GM18526 (cell line): ENCODE measurements around the gene GRHL3.

Source experiments
- POLR2A ChIP-seq: IDR thresholded peaks from 3 replicates; pipeline ENCODE4 v1.6.1; 2011; ENCODE audit not compliant: insufficient read length; ENCODE audit errors: extremely low read depth

GRHL3 gene

DNA sequence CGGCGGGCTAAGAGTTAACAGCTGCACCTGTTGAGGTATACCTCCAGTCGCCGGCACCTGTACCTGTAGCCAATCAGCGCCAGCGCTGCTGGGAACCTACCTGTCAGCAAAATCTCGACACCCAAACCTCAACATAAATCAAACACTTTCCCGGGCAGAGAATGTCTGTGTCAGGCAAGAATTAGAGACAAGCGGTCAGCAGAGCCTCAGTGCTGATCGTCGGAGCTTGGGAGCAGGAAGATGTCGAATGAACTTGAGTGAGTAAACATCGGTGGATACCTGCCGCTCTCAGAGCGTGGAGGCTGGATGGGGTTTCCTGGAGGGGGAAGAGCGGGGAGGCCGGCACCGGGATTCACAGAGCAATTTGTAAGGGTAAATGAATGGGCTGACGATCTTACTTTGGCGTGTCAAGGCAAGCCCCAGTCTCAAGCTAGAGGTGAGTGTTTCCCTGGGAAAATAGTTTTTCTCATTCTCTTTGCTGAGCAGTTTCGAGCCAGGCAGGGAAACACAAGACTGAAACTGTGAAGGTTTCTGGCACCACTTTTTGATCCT is at the start of gene GRHL3:
Gene GRHL3, plus strand, starts transcription at position 46 of the 552 bp plus-strand sequence. Its CDS starts 195 bp downstream, at position 241.
- TF ChIP-seq POLR2A = no peak

- no peak for TF ChIP-seq POLR2A
Measured at GRCh38 chr1:24275104-24275410, 44.1 kb upstream of the GRHL3 start.

GRCh38 chr1:24275510-24275909 is 43.6 kb upstream of the GRHL3 start:
- no peak for TF ChIP-seq POLR2A

- no peak for TF ChIP-seq POLR2A
Measured at GRCh38 chr1:24276791-24277190, 42.4 kb upstream of the GRHL3 start.

DNA sequence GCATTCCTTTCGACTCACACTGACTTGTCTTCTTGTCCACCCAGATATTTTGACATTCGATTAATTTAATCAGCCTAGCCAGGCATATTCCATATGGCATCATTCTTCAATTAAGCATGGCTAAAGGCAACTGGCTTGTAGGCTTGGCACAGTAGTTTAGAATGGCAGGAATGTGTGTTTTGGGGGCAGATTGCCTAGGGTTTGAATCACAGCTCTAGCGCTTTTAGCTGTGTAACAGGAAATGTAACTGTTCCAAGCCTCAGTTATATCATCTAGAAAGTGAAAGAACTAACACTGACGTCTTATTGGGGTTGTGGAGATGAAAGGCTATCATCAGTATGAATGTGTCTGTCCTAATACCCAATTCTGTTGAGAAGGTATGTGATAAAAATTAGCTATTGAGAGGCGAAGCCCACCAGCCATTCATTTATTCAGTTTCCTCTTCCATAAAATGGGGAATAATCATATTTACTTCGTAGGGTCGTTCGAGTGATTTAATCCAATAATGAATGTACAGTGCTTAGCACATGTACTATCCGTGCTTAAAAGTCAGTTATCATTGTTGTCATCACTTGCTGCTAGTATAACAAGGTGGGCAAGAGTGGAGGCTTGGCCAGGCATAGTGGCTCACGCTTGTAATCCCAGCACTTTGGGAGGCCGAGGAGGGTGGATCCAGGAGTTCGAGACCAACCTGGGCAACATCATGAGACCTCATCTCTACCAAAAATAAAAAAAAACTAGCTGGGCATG is 41.6 kb upstream of the GRHL3 start:
- no peak for TF ChIP-seq POLR2A

DNA sequence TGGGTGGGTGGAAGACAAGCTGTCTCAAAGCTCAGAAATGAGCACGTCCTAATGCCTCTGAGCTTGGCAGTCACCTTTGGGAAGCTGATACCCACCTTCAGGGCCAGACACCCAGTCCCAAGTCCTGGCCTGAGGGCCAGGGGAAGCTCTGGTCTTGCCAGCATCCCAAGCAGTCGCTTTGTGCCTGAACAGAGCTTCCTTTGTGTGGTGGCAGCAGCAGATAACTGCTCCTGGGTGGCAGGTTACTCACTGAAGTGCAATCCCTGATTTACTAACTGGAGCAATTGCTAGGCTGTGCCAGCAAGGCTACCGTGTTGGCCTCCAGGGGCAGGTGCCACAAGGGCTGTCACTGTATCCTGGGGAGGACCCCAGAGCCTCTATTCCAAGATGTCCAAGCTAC is 40.4 kb upstream of the GRHL3 start:
- no peak for TF ChIP-seq POLR2A

DNA sequence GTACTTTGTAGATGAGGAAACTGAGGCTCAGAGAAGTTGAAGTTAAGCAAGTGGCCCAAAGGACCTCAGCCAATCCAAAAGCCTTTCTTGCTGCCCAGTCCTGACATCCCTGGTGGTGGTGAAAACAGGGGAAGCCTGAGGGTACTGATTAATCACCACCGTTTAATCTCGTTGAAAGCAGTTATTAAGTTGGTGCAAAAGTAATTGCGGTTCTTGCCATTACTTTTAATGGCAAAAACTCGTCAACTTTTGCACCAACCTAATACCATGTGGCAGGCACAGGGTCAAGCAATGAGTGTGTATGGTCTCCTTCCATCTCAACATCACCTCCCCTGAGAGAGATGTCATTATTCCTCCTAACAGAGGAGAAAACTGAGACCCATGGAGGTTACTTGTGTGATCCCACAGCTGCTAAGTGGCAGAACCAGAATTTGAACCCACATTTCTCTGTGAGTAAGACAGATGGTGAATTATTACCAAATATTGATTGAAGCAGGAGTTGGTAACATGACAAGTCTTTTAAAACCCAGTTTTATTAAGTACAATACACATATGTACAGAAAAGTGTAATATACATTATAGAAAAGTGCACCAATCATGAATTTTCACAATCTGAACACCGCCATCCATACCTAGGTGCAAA is 39.4 kb upstream of the GRHL3 start:
- TF ChIP-seq POLR2A = no peak

GRCh38 chr1:24281591-24281990 is 37.6 kb upstream of the GRHL3 start:
- no peak for TF ChIP-seq POLR2A

GRCh38 chr1:24282491-24282890 is 36.7 kb upstream of the GRHL3 start:
- no peak for TF ChIP-seq POLR2A

- TF ChIP-seq POLR2A = no peak
Measured at GRCh38 chr1:24283326-24284155, 35.6 kb upstream of the GRHL3 start.

DNA sequence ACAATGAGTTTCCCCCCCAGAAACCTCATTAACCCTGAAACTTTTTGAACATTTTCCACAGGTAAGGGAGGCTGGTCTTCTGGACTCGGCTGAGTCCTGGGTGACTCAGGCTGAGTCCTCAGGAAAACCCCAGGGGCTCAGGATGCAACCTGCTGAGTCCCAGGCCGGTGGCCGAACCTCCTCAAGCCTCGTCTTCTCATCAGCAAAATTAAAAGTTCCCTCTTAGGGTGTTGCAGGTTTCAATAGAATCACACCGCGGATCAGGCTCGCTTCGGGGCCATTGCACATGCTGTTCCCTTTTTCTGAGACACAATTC is 35.0 kb upstream of the GRHL3 start:
- no peak for TF ChIP-seq POLR2A

DNA sequence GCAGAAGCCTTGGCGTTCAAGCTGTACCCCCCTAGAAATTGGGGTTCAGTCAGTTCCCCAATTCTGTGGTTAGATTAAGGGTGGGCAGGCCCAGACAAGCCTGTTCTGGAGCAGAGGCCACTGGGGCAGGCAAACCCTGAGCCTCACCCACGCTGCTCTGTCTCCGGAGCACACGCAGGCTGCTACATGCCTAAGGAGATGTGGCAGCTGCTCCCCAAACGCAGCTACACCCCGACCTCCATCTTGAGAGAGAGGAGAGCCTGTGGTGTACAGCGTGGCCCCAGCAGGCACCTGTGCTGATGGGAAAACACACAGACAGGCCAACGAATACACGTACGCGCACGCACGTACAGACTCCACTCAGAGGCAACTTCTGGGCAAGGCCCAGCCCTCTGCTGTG is 33.9 kb upstream of the GRHL3 start:
- TF ChIP-seq POLR2A = no peak

DNA sequence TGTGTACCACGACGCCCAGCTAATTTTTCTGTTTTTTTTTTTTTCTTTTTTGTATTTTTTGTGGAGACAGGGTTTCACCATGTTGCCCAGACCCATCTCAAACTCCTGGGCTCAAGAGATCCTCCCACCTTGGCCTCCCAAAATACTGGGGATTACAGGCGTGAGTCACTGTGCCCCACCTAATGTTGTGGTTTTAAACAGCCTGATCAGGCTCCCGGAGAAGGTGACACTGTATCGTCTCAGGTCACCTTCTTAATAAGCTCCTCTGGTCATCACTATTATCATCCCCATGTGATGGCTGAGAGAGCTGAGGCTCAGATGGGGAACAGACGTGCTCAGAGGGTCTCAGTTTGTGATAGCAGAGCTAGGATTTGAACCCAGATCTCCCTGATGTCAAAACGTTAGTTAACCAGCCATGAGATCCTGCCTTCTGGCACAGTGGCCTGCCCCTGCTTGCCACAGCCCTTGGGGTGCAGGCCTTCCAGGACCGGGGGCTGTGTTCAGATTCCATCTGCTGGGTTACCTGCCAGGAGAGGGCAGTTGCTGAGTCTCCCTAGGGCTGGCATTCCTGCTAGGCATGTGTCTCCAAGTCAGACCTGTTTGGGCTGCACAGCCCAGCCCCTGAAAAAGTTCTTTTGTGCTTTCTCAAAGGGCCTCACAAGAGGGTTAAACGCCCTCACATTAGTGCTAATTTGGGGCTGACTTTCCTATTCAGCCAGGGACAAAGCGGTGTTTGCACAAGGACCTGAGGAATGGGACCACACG is 32.7 kb upstream of the GRHL3 start:
- TF ChIP-seq POLR2A = no peak

DNA sequence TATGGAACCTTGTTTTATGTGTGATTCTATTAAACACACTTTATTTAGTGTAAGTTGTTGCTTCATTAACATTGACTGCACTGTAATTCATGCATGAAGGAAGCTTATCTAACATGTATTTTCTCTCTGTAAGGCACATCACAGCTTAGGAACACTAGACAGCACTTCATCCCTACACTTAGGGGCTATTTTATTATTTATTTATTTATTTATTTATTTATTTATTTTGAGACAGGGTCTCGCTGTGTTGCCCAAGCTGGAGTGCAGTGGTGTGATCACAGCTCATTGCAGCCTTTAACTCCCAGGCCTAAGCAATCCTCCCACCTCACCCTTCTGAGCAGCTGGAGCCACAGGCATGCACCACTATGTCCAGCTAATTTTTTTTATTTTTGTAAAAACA is 30.7 kb upstream of the GRHL3 start:
- no peak for TF ChIP-seq POLR2A

DNA sequence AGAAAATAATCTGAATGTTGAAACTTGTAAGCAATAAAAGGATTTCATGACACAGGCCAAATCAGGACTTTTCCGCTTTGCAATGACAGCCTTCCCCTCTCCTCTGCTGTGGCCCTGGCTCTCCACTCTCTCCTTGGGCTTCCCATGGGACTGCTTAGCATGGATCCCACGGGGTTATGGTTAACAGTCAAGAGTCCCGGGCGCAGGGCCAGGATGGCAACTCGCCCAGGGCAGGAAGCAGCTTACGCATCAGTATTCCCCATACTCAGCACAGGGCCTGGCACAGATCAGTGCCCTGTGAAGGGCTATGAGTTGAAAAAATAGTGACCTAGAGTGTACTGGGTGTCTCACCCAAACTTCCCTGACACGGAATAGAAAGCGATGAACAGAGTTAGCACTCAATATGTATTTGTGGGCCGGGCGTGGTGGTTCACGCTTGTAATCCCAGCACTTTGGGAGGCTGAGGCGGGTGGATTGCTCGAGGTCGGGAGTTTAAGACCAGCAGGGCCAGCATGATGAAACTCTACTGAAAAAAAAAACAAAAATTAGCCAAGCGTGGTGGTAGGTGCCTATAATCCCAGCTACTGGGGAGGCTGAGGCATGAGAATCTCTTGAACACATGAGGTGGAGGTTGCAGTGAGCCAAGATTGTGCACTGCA is 29.1 kb upstream of the GRHL3 start:
- TF ChIP-seq POLR2A = no peak
